Measurements from ENCODE around the gene AKAP1.

Gene AKAP1

GRCh38 chr17:57104461-57105175 is 19.6 kb downstream of the AKAP1 start:
- no peak overlapping the region for H3K4me3 ChIP-seq (ENCODE audit: low read depth, low read length)
- no peak for TF ChIP-seq CTCF (conservative IDR thresholded peaks at IDR 0.05; ENCODE audit: low read depth, low read length)
- DNase-seq (ENCODE audit: low read depth), result no peak

- no peak for TF ChIP-seq CTCF (conservative IDR thresholded peaks at IDR 0.05; ENCODE audit: low read depth, low read length)
- H3K4me3 ChIP-seq (ENCODE audit: low read depth, low read length), result no peak overlapping the region
- DNase-seq (ENCODE audit: low read depth), result no peak
These were observed 20.5 kb downstream of the AKAP1 start for GRCh38 chr17:57105591-57105990.

- TF ChIP-seq CTCF (conservative IDR thresholded peaks at IDR 0.05; ENCODE audit: low read depth, low read length), result peak; percentile 53
- no peak overlapping the region for H3K4me3 ChIP-seq (ENCODE audit: low read depth, low read length)
- no peak for DNase-seq (ENCODE audit: low read depth)
These were observed 21.2 kb downstream of the AKAP1 start for GRCh38 chr17:57106107-57106835.

GRCh38 chr17:57106836-57107497 is 21.9 kb downstream of the AKAP1 start:
- no peak overlapping the region for H3K4me3 ChIP-seq (ENCODE audit: low read depth, low read length)
- no peak for TF ChIP-seq CTCF (conservative IDR thresholded peaks at IDR 0.05; ENCODE audit: low read depth, low read length)

GRCh38 chr17:57107498-57108101 is 22.6 kb downstream of the AKAP1 start:
- no peak for TF ChIP-seq CTCF (conservative IDR thresholded peaks at IDR 0.05; ENCODE audit: low read depth, low read length)
- peak; percentile 22 for DNase-seq (ENCODE audit: low read depth)
- H3K4me3 ChIP-seq (ENCODE audit: low read depth, low read length), result no peak overlapping the region

More at GRCh38 chr17:57106836-57107497, 21.9 kb downstream of the AKAP1 start:
- DNase-seq (ENCODE audit: low read depth), result no peak

- no peak for TF ChIP-seq CTCF (conservative IDR thresholded peaks at IDR 0.05; ENCODE audit: low read depth, low read length)
- DNase-seq (ENCODE audit: low read depth), result no peak
- H3K4me3 ChIP-seq (ENCODE audit: low read depth, low read length), result no peak overlapping the region
These were observed 23.8 kb downstream of the AKAP1 start for GRCh38 chr17:57108671-57109392.

Measured in choroid plexus epithelial cell (primary cell).